NB4 (cell line): ENCODE results near the gene BAZ1A.

Experiments
- CTCF ChIP-seq: IDR thresholded peaks from one replicate; pipeline ENCODE4 v1.5.1; 2012; ENCODE audit warnings: low read depth, low read length
- POLR2A ChIP-seq: IDR thresholded peaks from 2 replicates; pipeline ENCODE4 v1.6.1; 2011; ENCODE audit warnings: mild to moderate bottlenecking; ENCODE audit not compliant: insufficient read length; ENCODE audit errors: extremely low read depth

DNA sequence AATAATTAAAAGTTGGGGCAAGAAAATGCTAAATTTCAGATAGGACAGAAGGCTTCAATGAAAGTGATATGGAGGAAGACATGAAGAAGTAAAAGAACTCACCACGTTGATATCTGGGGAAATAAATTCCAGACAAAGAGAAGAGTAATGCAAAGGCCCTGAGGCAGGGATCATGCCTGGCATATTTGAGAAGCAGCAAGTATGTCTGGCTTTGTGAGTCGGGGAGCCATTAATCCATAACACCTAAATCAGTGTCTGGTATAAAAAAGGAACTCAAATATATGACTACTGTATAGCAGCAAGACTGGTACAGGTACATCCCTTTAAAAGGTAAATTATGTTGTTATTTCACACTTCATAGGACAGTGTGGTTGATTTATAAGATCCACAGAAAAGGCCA is 16.4 kb downstream of the BAZ1A start:
- TF ChIP-seq CTCF (no peak), POLR2A (no peak)
